Neural cell (in vitro differentiated cells): Measurements from ENCODE around the gene PRKCA. TPM values are rescaled to one million over a fixed set of nuclear protein-coding genes. Genes with fewer than 3 reads are reported as not detected.

Experiments used
- H2AFZ ChIP-seq: fragments of 200-600, 300-800 bp; sonication (generic), shearing (Covaris generic); 2 replicates; pipeline ENCODE4 v1.6.0; 2014; ENCODE audit warnings: low read depth, mild to moderate bottlenecking, antibody characterized with exemption, low read length, moderate library complexity
- H3F3A ChIP-seq: fragments of 200-600 bp; shearing (Covaris generic); 2 replicates; pipeline ENCODE4 v1.6.1; 2016; ENCODE audit warnings: mild to moderate bottlenecking, moderate library complexity, mixed read lengths, antibody characterized with exemption, low read length; ENCODE audit not compliant: insufficient read depth, poor library complexity, severe bottlenecking
- H3K27ac ChIP-seq: fragments of 200-600, 300-800 bp; sonication (generic), shearing (Covaris generic); 2 replicates; pipeline ENCODE4 v1.5.1; 2014; ENCODE audit warnings: mild to moderate bottlenecking, low read length, moderate library complexity
- H3K27me3 ChIP-seq: fragments of 300-800, 200-600 bp; sonication (generic), shearing (Covaris generic); 2 replicates; pipeline ENCODE4 v1.6.0; 2014; ENCODE audit warnings: mild to moderate bottlenecking, low read depth, low read length, moderate library complexity; ENCODE audit not compliant: insufficient read depth
- H3K36me3 ChIP-seq: fragments of 300-800, 200-600 bp; sonication (generic), shearing (Covaris generic); 2 replicates; pipeline ENCODE4 v1.5.1; 2014; ENCODE audit warnings: mild to moderate bottlenecking, antibody characterized with exemption, low read length, moderate library complexity; ENCODE audit not compliant: insufficient read depth
- H3K4me2 ChIP-seq: fragments of 300-800, 200-600 bp; sonication (generic), shearing (Covaris generic); 2 replicates; pipeline ENCODE4 v1.6.0; 2014; ENCODE audit warnings: mild to moderate bottlenecking, low read length
- H3K4me3 ChIP-seq: fragments of 300-800, 200-600 bp; sonication (generic), shearing (Covaris generic); 2 replicates; pipeline ENCODE4 v1.5.1; 2014; ENCODE audit warnings: mild to moderate bottlenecking, low read length, moderate library complexity
- H3K79me2 ChIP-seq: fragments of 200-600 bp; shearing (Covaris generic); replicated peaks from 2 replicates; pipeline ENCODE4 v1.6.0; 2014; ENCODE audit warnings: mild to moderate bottlenecking, low read length, moderate library complexity; ENCODE audit not compliant: insufficient read depth
- H3K9ac ChIP-seq: fragments of 300-800, 200-600 bp; sonication (generic), shearing (Covaris generic); 2 replicates; pipeline ENCODE4 v1.6.1; 2016; ENCODE audit warnings: mild to moderate bottlenecking, low read length, mixed read lengths
- H3K9me2 ChIP-seq: fragments of 200-600 bp; shearing (Covaris generic); 2 replicates; pipeline ENCODE4 v1.6.1; 2016; ENCODE audit warnings: mild to moderate bottlenecking, low read length, mixed read lengths; ENCODE audit not compliant: insufficient read depth
- H3K9me3 ChIP-seq: fragments of 200-600, 300-800 bp; sonication (generic), shearing (Covaris generic); 2 replicates; pipeline ENCODE4 v1.6.1; 2016; ENCODE audit warnings: mild to moderate bottlenecking, mixed run types, low read length, moderate library complexity, mixed read lengths
- H4K20me1 ChIP-seq: fragments of 200-600 bp; shearing (Covaris generic); 2 replicates; pipeline ENCODE4 v1.6.1; 2016; ENCODE audit warnings: mild to moderate bottlenecking, mixed run types; ENCODE audit not compliant: insufficient read depth
- EZH2 ChIP-seq: fragments of 200-600, 300-800 bp; shearing (Covaris generic), sonication (generic); IDR thresholded peaks from 2 replicates; pipeline ENCODE4 v1.6.1; 2014; ENCODE audit warnings: antibody characterized with exemption, low read length, borderline replicate concordance, mild to moderate bottlenecking; ENCODE audit not compliant: insufficient read depth, poor library complexity, severe bottlenecking
- MXI1 ChIP-seq: fragments of 450-650 bp; conservative IDR thresholded peaks from 2 replicates; pipeline ENCODE4 v1.6.1; 2014; ENCODE audit warnings: antibody characterized with exemption, mild to moderate bottlenecking; ENCODE audit not compliant: poor library complexity, severe bottlenecking
- REST ChIP-seq: IDR thresholded peaks from 2 replicates; pipeline ENCODE4 v1.6.1; 2012; ENCODE audit warnings: borderline replicate concordance
- SMC3 ChIP-seq: fragments of 450-650 bp; conservative IDR thresholded peaks from 2 replicates; pipeline ENCODE4 v1.6.1; 2014; ENCODE audit warnings: antibody characterized with exemption, mild to moderate bottlenecking, moderate library complexity; ENCODE audit not compliant: poor library complexity
- TAF1 ChIP-seq: IDR thresholded peaks from 2 replicates; pipeline ENCODE4 v1.6.1; 2012; ENCODE audit warnings: low read depth
- polyA plus RNA-seq: library from polyadenylated mRNA; depleted of rRNA; stranded (reverse); fragments of >200 nt; gene quantifications from 2 replicates; pipeline ENCODE4 v1.2.3, GENCODE V29; 2014
- TF ChIP-seq, protein P1 (sequence below): fragments of 450-650 bp; IDR thresholded peaks from 2 replicates; pipeline ENCODE4 v1.5.1; 2014; ENCODE audit warnings: antibody characterized with exemption, mild to moderate bottlenecking, moderate library complexity; ENCODE audit not compliant: poor library complexity, severe bottlenecking

Gene PRKCA
- polyA plus RNA-seq, 1 donor from 2014 or later, result 5.9 TPM

- H2AFZ ChIP-seq, result no peak overlapping the region
- no peak overlapping the region for H3K4me2 ChIP-seq
- no peaks in the 10 kb centered on the region for H3K79me2 ChIP-seq
- H4K20me1 ChIP-seq, result no peaks in the 10 kb centered on the region
- no peak overlapping the region for H3K4me3 ChIP-seq
- no peak overlapping the region for H3K27ac ChIP-seq
- no peaks in the 10 kb centered on the region for H3K9me2 ChIP-seq
- no peaks in the 10 kb centered on the region for H3F3A ChIP-seq
- no peak overlapping the region for H3K9ac ChIP-seq
- H3K36me3 ChIP-seq, result no peaks in the 10 kb centered on the region
- TF ChIP-seq, protein P1, sequence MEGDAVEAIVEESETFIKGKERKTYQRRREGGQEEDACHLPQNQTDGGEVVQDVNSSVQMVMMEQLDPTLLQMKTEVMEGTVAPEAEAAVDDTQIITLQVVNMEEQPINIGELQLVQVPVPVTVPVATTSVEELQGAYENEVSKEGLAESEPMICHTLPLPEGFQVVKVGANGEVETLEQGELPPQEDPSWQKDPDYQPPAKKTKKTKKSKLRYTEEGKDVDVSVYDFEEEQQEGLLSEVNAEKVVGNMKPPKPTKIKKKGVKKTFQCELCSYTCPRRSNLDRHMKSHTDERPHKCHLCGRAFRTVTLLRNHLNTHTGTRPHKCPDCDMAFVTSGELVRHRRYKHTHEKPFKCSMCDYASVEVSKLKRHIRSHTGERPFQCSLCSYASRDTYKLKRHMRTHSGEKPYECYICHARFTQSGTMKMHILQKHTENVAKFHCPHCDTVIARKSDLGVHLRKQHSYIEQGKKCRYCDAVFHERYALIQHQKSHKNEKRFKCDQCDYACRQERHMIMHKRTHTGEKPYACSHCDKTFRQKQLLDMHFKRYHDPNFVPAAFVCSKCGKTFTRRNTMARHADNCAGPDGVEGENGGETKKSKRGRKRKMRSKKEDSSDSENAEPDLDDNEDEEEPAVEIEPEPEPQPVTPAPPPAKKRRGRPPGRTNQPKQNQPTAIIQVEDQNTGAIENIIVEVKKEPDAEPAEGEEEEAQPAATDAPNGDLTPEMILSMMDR, result no peak
- TF ChIP-seq TAF1, result no peak
- H3K27me3 ChIP-seq, result no peaks in the 10 kb centered on the region
- no peaks in the 10 kb centered on the region for H3K9me3 ChIP-seq
Measured at GRCh38 chr17:66610361-66611133, 308.1 kb downstream of the PRKCA start.

- Histone ChIP-seq H3K4me2 (no peak overlapping the region), H3F3A (no peaks in the 10 kb centered on the region), H3K4me3 (no peak overlapping the region), H3K36me3 (no peaks in the 10 kb centered on the region), H3K9me3 (no peaks in the 10 kb centered on the region), H3K79me2 (no peaks in the 10 kb centered on the region), H4K20me1 (no peaks in the 10 kb centered on the region), H3K27me3 (no peaks in the 10 kb centered on the region), H3K9ac (no peak overlapping the region), H3K27ac (no peak overlapping the region), H2AFZ (no peak overlapping the region), H3K9me2 (no peaks in the 10 kb centered on the region)
- TF ChIP-seq REST (no peak), EZH2 (no peak), MXI1 (no peak), SMC3 (no peak)
- TF ChIP-seq, protein P1, result no peak
Measured at GRCh38 chr17:66611397-66611796, 309.0 kb downstream of the PRKCA start.
